Astrocyte of the hippocampus (primary cell): Measurements from ENCODE around the gene UBXN11.
A peak's percentile ranks its signal among the peaks of the same experiment; 100 is the strongest.

Experiments
- DNase-seq: peaks from one replicate; pipeline ENCODE4 v3.0.0; 2011; ENCODE audit warnings: low read depth, low spot score

Gene UBXN11

GRCh38 chr1:26287033-26287711, 19.3 kb downstream of the UBXN11 start:
- no peak for DNase-seq

- DNase-seq: no peak
Measured at GRCh38 chr1:26286064-26286416, 20.4 kb downstream of the UBXN11 start.

- DNase-seq: no peak
Measured at GRCh38 chr1:26285366-26286063, 20.9 kb downstream of the UBXN11 start.

- peak; percentile 96 for DNase-seq
Measured at GRCh38 chr1:26284597-26285347, 21.7 kb downstream of the UBXN11 start.

GRCh38 chr1:26283871-26284596, 22.4 kb downstream of the UBXN11 start:
- no peak for DNase-seq

- no peak for DNase-seq
Measured at GRCh38 chr1:26283279-26283853, 23.1 kb downstream of the UBXN11 start.

DNA sequence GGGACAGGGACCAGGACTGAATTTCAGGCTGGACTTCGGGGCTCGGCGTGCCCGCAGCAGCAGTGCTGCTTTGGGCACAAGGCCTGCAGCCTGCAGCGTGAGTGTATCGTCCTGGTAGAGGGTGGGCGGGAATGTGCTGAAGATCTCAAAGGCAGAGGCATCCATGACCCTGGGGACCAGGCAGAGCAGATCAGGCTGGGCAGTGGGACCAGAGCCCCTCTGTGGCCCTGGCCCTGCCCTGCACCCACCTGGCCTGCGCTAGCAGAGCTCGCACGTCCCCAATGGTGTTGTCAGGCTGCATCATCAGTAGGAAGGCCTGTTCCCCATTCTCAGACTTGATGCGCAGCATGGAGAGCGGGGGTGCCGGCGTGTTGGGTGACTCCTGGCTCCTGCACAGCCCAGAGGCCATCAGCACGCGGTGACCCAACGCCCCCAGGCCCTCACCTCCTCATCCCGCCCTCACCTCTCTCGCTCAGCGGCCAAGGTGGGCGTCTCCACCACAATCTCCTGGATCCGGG, 24.0 kb downstream of the UBXN11 start:
- no peak for DNase-seq

DNA sequence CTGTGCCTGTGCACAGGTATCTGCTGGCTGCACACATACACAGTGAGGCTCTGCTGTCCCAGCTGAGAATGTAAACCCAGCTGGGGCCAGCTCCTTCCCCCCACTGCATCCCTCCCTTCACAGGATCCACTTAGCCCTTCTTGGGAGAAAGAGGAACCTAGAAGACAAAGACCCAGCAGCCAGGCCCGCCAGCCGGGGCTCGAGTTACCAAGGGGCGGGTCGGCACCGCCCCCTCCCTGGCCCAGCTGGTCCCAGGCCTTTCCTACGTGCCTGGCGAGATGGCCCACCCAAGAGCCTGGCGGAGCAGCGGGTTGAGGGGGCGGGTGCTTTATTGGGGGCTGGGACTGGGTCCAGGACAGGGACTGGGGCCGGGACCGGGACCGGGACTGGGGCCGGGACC, 24.5 kb downstream of the UBXN11 start:
- DNase-seq: peak; percentile 53

- DNase-seq: no peak
Measured at GRCh38 chr1:26281091-26281958, 25.1 kb downstream of the UBXN11 start.

- peak; percentile 44 for DNase-seq
Measured at GRCh38 chr1:26280333-26281042, 25.9 kb downstream of the UBXN11 start.

GRCh38 chr1:26279456-26280332, 26.7 kb downstream of the UBXN11 start, which contains the start of gene SH3BGRL3:
SH3BGRL3 (plus strand) TSS chr1:26280086; CDS start chr1:26280156, 70 bp downstream.
- peak; percentile 94 for DNase-seq

DNA sequence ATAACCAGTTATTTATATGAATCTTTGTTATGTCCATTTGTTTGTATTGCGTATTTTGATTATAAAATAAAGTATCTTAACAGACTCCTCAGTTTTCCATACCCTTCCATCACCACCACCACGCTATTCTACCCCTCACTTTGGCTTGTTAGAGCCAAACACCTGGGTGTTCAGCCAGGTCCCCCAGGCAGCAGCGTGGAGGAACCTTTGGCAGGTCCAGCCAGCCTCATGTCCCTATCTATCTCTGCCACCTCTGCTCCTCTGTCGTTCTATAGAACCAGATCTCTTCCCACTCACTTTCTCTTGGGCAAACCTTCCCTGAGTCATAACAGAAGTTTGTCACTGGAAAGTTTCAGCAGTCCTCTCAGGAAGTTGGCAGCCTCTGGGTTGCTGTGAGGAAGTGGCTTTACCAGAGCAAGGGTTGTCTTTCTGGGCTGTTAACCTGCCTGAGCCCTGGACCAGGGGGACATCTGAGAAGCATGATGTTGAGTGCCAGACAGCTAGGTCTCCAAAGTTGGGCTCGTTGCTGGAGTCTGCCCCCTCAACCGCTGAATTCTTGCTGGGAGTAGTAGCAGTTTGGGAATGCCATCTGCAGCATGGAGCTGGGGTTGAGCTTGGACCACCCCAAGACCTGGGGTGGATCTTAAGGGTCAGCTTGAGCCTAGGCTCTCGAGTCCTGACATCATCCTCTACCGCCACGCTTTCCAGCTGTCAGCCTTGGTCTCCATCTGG, 27.5 kb downstream of the UBXN11 start:
- peak; percentile 38 for DNase-seq

DNA sequence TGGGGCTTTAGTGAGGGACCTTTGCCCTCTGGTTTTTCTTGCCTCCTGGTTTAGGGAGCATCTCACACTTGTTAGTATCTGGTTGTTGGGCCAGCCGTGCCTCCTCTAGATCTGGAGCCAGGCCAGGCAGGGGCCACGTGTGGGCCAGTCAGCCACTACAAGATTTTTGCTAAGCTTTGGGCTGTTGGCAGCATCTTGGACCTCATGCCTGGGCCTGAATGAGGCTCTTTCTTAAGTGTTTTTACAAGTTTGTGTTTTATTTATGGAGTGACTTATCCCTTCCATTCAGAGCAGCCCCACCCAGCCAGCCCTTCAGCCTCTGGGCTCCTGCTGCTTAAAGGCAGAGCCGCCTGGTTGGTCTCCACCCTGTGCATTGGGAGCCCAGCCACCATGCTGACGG, 28.1 kb downstream of the UBXN11 start:
- peak; percentile 78 for DNase-seq

GRCh38 chr1:26277719-26278118, 28.7 kb downstream of the UBXN11 start:
- no peak for DNase-seq

- no peak for DNase-seq
Measured at GRCh38 chr1:26277261-26277661, 29.2 kb downstream of the UBXN11 start.

- DNase-seq: no peak
Measured at GRCh38 chr1:26276432-26276838, 30.0 kb downstream of the UBXN11 start.

GRCh38 chr1:26275580-26276431, 30.6 kb downstream of the UBXN11 start:
- DNase-seq: peak; percentile 88
